HepG2 (cell line): ENCODE results near the gene NPR3. TPM values are rescaled to one million over a fixed set of nuclear protein-coding genes. Genes with fewer than 3 reads are reported as not detected.

ENCODE experiments used
- ATAC-seq: fragments of 200-7000 bp; cut with Tn5 transposase; 3 replicates; pipeline ENCODE4 v1.9.1; 2020; ENCODE audit warnings: mild to moderate bottlenecking, moderate library complexity
- BruUV-seq: library from RNA; stranded (reverse); fragments of 400-500 nt; replicated peaks from 2 replicates; lab custom pipeline; 2021; lab: Mats Ljungman, UMichigan
- CTCF ChIA-PET: fragments of 300-600 bp; formaldehyde crosslinking; extraction: SDS; loops from one replicate; lab custom pipeline; 2021; ENCODE audit warnings: low total read pairs, inconsistent platforms, low intra/inter-chr PET ratio; lab: Yijun Ruan, JAX
- POLR2A ChIA-PET: fragments of 350-600 bp; sonication (Branson Sonifier 250); formaldehyde crosslinking; loops from one replicate; lab custom pipeline; 2020; ENCODE audit warnings: antibody characterized with exemption, inconsistent platforms; lab: Yijun Ruan, JAX
- DNase-seq: peaks from one replicate; pipeline ENCODE4 v3.0.0-alpha.2; 2015; ENCODE audit warnings: low spot score
- FAIRE-seq: peaks from 3 replicates; lab custom pipeline; 2011; peaks lifted over from hg19 to GRCh38; lab: Jason Lieb, UNC
- H2AFZ ChIP-seq: one replicate; pipeline ENCODE4 v1.6.1; 2011; ENCODE audit warnings: low read length, inconsistent platforms
- H3K27ac ChIP-seq: fragments of 300-600 bp; 3 replicates; pipeline ENCODE4 v1.8.0; 2011; ENCODE audit warnings: mixed run types, mild to moderate bottlenecking, mixed read lengths, low read length, inconsistent platforms; ENCODE audit not compliant: insufficient read depth; ENCODE audit errors: extremely low read length
- H3K27me3 ChIP-seq, 2 experiments: fragments of 200-600 bp in 1 of 2; 2 replicates in 1 of 2; 3 replicates in 1 of 2; pipeline versions ENCODE4 v1.6.0 to v1.8.0; 2011; ENCODE audit warnings: low read length in 2 of 2, mild to moderate bottlenecking in 2 of 2, moderate library complexity in 2 of 2, inconsistent platforms in 1 of 2; ENCODE audit not compliant: insufficient read depth in 2 of 2, control insufficient read depth in 1 of 2
- H3K36me3 ChIP-seq, 2 experiments: fragments of 200-600 bp in 1 of 2; replicated peaks in 1 of 2; 2 replicates in 1 of 2; 3 replicates in 1 of 2; pipeline versions ENCODE4 v1.5.1 to v1.8.0; 2011; ENCODE audit warnings: low read length in 2 of 2, inconsistent platforms in 1 of 2; ENCODE audit not compliant: insufficient read depth in 2 of 2, control insufficient read depth in 1 of 2
- H3K4me1 ChIP-seq: 2 replicates; pipeline ENCODE4 v1.5.1; 2012; ENCODE audit warnings: low read length, inconsistent platforms; ENCODE audit not compliant: insufficient read depth
- H3K4me2 ChIP-seq: 2 replicates; pipeline ENCODE4 v1.6.0; 2011; ENCODE audit warnings: low read depth, low read length, inconsistent platforms
- H3K4me3 ChIP-seq, 3 experiments: fragments of 200-600 bp in 1 of 3; sonication (generic), shearing (Covaris generic) in 1 of 3; replicated peaks in 1 of 3; 2 replicates each; pipeline ENCODE4 v1.5.1; 2011 to 2016; ENCODE audit warnings: low read length in 3 of 3, inconsistent platforms in 2 of 3, low read depth in 2 of 3, mild to moderate bottlenecking in 2 of 3, control low read depth in 1 of 3, mixed read lengths in 1 of 3; ENCODE audit not compliant: insufficient read depth in 1 of 3
- H3K79me2 ChIP-seq: one replicate; pipeline ENCODE4 v1.6.1; 2011; ENCODE audit warnings: low read length, inconsistent platforms; ENCODE audit not compliant: insufficient read depth
- H3K9ac ChIP-seq: 2 replicates; pipeline ENCODE4 v1.6.0; 2011; ENCODE audit warnings: mild to moderate bottlenecking, low read depth, low read length, inconsistent platforms; ENCODE audit not compliant: insufficient read depth
- H3K9me3 ChIP-seq: 2 replicates; pipeline ENCODE4 v1.5.1; 2012; ENCODE audit warnings: mild to moderate bottlenecking, low read length
- H4K20me1 ChIP-seq: 2 replicates; pipeline ENCODE4 v1.6.0; 2011; ENCODE audit warnings: inconsistent platforms, mild to moderate bottlenecking, low read length, moderate library complexity; ENCODE audit not compliant: insufficient read depth
- FIP1L1 ChIP-seq: fragments of 200-400 bp; formaldehyde crosslinking; IDR thresholded peaks from 2 replicates; pipeline ENCODE4 v1.6.1; 2018; ENCODE audit warnings: low read depth, mild to moderate bottlenecking, low read length, moderate library complexity, borderline replicate concordance; ENCODE audit not compliant: insufficient read depth
- MED8 ChIP-seq: sonication (generic); formaldehyde crosslinking; IDR thresholded peaks from 2 replicates; pipeline ENCODE4 v1.8.1; 2023; ENCODE audit warnings: mild to moderate bottlenecking, missing genetic modification reagents; ENCODE audit not compliant: insufficient replicate concordance
- NR2F1 ChIP-seq, 2 experiments: fragments of 450-650 bp in 1 of 2; formaldehyde crosslinking in 1 of 2; IDR thresholded peaks; 2 replicates each; pipeline versions ENCODE4 v1.5.0 to v1.6.1; 2016 to 2020; ENCODE audit warnings: mild to moderate bottlenecking in 1 of 2, missing compliant biosample characterization in 1 of 2, missing genetic modification reagents in 1 of 2, moderate library complexity in 1 of 2
- RBM22 ChIP-seq: fragments of 200-400 bp; formaldehyde crosslinking; optimal IDR thresholded peaks from 2 replicates; pipeline ENCODE3; 2017; ENCODE audit warnings: mild to moderate bottlenecking, low read length, moderate library complexity
- ZNF230 ChIP-seq: sonication (generic); formaldehyde crosslinking; IDR thresholded peaks from 2 replicates; pipeline ENCODE4 v1.4.0; 2020; ENCODE audit warnings: mild to moderate bottlenecking, missing genetic modification reagents
- ZNF878 ChIP-seq: sonication (generic); formaldehyde crosslinking; IDR thresholded peaks from 2 replicates; pipeline ENCODE4 v1.8.1; 2023; ENCODE audit warnings: mild to moderate bottlenecking, missing genetic modification reagents, moderate library complexity
- ZZZ3 ChIP-seq: sonication (generic); formaldehyde crosslinking; IDR thresholded peaks from 2 replicates; pipeline ENCODE4 v1.4.0; 2020; ENCODE audit warnings: missing genetic modification reagents, mild to moderate bottlenecking, borderline replicate concordance
- WGBS: methylation state at CpG from one replicate; pipeline ENCODE4 v1.1.6; 2017; ENCODE audit warnings: low lambda C conversion rate; 5-methylcytosine and 5-hydroxymethylcytosine counted together
- in situ Hi-C: cut with HindIII; loops from 2 replicates; pipeline ENCODE4 v1.10.0; 2017; ENCODE audit warnings: low pct_unique_long_range_greater_than_20kb; ENCODE audit not compliant: extremely low pct_ligation_motif_present
- intact Hi-C: fragments of 100-400 bp; cut with micrococcal nuclease; formaldehyde crosslinking; loops from one replicate; pipeline ENCODE4 v1.10.0; 2022; ENCODE audit not compliant: unreplicated experiment
- polyA plus RNA-seq, 8 experiments: library from polyadenylated mRNA; depleted of rRNA in 3 of 8; stranded (reverse) in 7 of 8; unstranded in 1 of 8; fragments of >200 nt; fragmentation: Illumina TruSeq in 4 of 8; extraction: Trizol in 4 of 8; gene quantifications; 2 replicates each; pipeline versions ENCODE4 v1.2.1 to v1.2.3, GENCODE V29; 2011 to 2016; ENCODE audit warnings: low read depth in 4 of 8, missing spikeins in 1 of 8, mixed read lengths in 1 of 8; ENCODE audit not compliant: insufficient read depth in 1 of 8
- total RNA-seq, 5 experiments: library from RNA; depleted of rRNA; stranded (reverse); fragments of >200 nt; fragmentation: Illumina TruSeq; extraction: Trizol; gene quantifications; 2 replicates each; pipeline ENCODE4 v1.2.3, GENCODE V29; 2016; ENCODE audit warnings: low read depth in 1 of 5
- TF ChIP-seq, protein P1 (sequence below): sonication (generic); formaldehyde crosslinking; IDR thresholded peaks from 2 replicates; pipeline ENCODE4 v1.5.0; 2020; ENCODE audit warnings: mild to moderate bottlenecking, missing genetic modification reagents, borderline replicate concordance
- TF ChIP-seq, protein P2 (sequence below): sonication (generic); formaldehyde crosslinking; IDR thresholded peaks from 2 replicates; pipeline ENCODE4 v1.9.0; 2022; ENCODE audit warnings: low read depth, missing genetic modification reagents
- TF ChIP-seq, protein P3 (sequence below), 2 experiments: sonication (generic) in 1 of 2; formaldehyde crosslinking in 1 of 2; IDR thresholded peaks; 2 replicates each; pipeline versions ENCODE4 v1.5.1 to v1.6.1; 2011 to 2020; ENCODE audit warnings: borderline replicate concordance in 1 of 2, low read depth in 1 of 2, low read length in 1 of 2, mild to moderate bottlenecking in 1 of 2, missing genetic modification reagents in 1 of 2, moderate library complexity in 1 of 2

The NPR3 gene
- total and polyA plus RNA-seq, 2 of the 13 experiments (the other 11 are each of a cell fraction or from before 2014, with no cell fraction given) = 0.01 TPM; not detected in 1

- BruUV-seq = no TSS peak
- POLR2A ChIA-PET = no interaction called here
- in situ Hi-C loops (no loop called here), intact Hi-C loops (no loop called here)
- CTCF ChIA-PET = no interaction called here
- ATAC-seq (no peak), DNase-seq (no peak), FAIRE-seq (no peak)
- H3K27ac ChIP-seq = no peak overlapping the region
- WGBS = 0% methylated on average over 3 of the region's 3 CpGs
- no peak overlapping the region for H2AFZ ChIP-seq
- no peak overlapping the region for H3K9ac ChIP-seq
- no peaks in the 10 kb centered on the region for H3K79me2 ChIP-seq
- H4K20me1 ChIP-seq = no peaks in the 10 kb centered on the region
- no peaks in the 10 kb centered on the region; a peak in 1 of 5 replicates for H3K27me3 ChIP-seq
- no peak overlapping the region for H3K4me2 ChIP-seq
- H3K4me3 ChIP-seq = no peak overlapping the region
- no peaks in the 10 kb centered on the region for H3K36me3 ChIP-seq
- H3K4me1 ChIP-seq = no peaks in the 10 kb centered on the region
- H3K9me3 ChIP-seq = no peaks in the 10 kb centered on the region
- TF ChIP-seq ZZZ3 (no peak), RBM22 (no peak), MED8 (CRISPR knock-in tag) (no peak), FIP1L1 (no peak), ZNF878 (CRISPR knock-in tag) (no peak), ZNF230 (CRISPR knock-in tag) (no peak), NR2F1 (CRISPR knock-in tag; IDR thresholded peaks at IDR 0.05) (no peak)
- TF ChIP-seq, protein P1, sequence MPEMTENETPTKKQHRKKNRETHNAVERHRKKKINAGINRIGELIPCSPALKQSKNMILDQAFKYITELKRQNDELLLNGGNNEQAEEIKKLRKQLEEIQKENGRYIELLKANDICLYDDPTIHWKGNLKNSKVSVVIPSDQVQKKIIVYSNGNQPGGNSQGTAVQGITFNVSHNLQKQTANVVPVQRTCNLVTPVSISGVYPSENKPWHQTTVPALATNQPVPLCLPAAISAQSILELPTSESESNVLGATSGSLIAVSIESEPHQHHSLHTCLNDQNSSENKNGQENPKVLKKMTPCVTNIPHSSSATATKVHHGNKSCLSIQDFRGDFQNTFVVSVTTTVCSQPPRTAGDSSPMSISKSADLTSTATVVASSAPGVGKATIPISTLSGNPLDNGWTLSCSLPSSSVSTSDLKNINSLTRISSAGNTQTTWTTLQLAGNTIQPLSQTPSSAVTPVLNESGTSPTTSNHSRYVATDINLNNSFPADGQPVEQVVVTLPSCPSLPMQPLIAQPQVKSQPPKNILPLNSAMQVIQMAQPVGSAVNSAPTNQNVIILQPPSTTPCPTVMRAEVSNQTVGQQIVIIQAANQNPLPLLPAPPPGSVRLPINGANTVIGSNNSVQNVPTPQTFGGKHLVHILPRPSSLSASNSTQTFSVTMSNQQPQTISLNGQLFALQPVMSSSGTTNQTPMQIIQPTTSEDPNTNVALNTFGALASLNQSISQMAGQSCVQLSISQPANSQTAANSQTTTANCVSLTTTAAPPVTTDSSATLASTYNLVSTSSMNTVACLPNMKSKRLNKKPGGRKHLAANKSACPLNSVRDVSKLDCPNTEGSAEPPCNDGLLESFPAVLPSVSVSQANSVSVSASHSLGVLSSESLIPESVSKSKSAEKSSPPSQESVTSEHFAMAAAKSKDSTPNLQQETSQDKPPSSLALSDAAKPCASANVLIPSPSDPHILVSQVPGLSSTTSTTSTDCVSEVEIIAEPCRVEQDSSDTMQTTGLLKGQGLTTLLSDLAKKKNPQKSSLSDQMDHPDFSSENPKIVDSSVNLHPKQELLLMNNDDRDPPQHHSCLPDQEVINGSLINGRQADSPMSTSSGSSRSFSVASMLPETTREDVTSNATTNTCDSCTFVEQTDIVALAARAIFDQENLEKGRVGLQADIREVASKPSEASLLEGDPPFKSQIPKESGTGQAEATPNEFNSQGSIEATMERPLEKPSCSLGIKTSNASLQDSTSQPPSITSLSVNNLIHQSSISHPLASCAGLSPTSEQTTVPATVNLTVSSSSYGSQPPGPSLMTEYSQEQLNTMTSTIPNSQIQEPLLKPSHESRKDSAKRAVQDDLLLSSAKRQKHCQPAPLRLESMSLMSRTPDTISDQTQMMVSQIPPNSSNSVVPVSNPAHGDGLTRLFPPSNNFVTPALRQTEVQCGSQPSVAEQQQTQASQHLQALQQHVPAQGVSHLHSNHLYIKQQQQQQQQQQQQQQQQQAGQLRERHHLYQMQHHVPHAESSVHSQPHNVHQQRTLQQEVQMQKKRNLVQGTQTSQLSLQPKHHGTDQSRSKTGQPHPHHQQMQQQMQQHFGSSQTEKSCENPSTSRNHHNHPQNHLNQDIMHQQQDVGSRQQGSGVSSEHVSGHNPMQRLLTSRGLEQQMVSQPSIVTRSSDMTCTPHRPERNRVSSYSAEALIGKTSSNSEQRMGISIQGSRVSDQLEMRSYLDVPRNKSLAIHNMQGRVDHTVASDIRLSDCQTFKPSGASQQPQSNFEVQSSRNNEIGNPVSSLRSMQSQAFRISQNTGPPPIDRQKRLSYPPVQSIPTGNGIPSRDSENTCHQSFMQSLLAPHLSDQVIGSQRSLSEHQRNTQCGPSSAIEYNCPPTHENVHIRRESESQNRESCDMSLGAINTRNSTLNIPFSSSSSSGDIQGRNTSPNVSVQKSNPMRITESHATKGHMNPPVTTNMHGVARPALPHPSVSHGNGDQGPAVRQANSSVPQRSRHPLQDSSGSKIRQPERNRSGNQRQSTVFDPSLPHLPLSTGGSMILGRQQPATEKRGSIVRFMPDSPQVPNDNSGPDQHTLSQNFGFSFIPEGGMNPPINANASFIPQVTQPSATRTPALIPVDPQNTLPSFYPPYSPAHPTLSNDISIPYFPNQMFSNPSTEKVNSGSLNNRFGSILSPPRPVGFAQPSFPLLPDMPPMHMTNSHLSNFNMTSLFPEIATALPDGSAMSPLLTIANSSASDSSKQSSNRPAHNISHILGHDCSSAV (CRISPR knock-in tag) = no peak
- TF ChIP-seq, protein P2, sequence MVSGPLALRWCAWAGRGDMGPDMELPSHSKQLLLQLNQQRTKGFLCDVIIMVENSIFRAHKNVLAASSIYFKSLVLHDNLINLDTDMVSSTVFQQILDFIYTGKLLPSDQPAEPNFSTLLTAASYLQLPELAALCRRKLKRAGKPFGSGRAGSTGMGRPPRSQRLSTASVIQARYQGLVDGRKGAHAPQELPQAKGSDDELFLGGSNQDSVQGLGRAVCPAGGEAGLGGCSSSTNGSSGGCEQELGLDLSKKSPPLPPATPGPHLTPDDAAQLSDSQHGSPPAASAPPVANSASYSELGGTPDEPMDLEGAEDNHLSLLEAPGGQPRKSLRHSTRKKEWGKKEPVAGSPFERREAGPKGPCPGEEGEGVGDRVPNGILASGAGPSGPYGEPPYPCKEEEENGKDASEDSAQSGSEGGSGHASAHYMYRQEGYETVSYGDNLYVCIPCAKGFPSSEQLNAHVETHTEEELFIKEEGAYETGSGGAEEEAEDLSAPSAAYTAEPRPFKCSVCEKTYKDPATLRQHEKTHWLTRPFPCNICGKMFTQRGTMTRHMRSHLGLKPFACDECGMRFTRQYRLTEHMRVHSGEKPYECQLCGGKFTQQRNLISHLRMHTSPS = no peak
- TF ChIP-seq, protein P3, sequence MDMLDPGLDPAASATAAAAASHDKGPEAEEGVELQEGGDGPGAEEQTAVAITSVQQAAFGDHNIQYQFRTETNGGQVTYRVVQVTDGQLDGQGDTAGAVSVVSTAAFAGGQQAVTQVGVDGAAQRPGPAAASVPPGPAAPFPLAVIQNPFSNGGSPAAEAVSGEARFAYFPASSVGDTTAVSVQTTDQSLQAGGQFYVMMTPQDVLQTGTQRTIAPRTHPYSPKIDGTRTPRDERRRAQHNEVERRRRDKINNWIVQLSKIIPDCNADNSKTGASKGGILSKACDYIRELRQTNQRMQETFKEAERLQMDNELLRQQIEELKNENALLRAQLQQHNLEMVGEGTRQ (IDR thresholded peaks at IDR 0.05; ENCODE audit: low read depth, low read length) = no peak
- TF ChIP-seq, protein P3 (CRISPR knock-in tag; IDR thresholded peaks at IDR 0.05; ENCODE audit: borderline replicate concordance) = no peak
These were observed 74.6 kb downstream of the NPR3 start for GRCh38 chr5:32785611-32786254.
